ENCODE measurements around the gene ATP5MK. TPM values are rescaled to one million over a fixed set of nuclear protein-coding genes. Genes with fewer than 3 reads are reported as not detected.
"Not testable (repeated sequence)": the region's sequence is repeated elsewhere in the genome, so short reads cannot be mapped to it uniquely, and the experiment has no call there.

ATP5MK gene
- total and polyA plus RNA-seq, 11 donors: 747 to 5,274 (median 1,185) TPM

DNA sequence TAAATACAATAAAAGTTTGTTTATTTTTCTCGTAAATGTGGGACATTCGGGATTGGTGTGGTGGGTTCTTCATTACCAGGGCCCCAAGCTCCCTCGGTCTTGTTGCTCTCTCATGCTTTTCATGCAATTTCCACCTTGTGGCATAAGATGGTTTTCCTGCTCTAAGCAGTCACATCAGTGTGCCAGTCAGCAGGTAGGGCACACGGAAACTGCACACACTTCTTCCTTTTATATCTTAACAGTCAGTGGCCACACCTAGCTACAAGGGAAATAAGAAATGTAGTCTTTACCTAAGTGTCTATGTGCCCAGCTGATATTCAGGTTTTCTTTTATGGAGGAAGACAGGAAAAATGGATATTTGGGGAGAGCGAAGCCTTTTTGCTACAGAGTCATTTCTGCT is 22.0 kb downstream of the ATP5MK start:
- WGBS, 4 donors: 96 to 97% (median 96%) methylated on average over 5 of the region's 5 CpGs

DNA sequence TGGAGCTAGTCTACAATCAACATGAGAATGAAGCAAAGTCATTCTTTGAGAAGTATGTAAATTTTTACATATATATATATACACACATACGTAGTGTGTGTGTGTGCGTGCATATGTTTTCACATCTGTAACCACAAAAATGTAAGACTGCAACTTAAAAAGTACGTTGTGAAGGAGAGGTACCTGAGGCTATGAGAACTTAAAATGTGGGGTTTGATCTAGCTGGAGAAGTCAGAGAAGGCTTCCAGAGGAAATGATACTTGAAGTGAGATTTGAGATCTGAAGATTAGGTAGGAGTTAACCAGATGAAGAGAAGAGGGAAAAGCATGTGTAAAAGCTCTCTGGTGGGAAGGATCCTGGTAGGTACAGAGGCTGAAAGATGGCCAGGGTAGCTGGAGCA is 22.7 kb downstream of the ATP5MK start:
- 92 to 94% (median 93%) methylated on average over 3 of the region's 3 CpGs for WGBS, 4 donors
- H3K9me3 ChIP-seq: no peaks in the 10 kb centered on the region
- TF ChIP-seq, protein P1, sequence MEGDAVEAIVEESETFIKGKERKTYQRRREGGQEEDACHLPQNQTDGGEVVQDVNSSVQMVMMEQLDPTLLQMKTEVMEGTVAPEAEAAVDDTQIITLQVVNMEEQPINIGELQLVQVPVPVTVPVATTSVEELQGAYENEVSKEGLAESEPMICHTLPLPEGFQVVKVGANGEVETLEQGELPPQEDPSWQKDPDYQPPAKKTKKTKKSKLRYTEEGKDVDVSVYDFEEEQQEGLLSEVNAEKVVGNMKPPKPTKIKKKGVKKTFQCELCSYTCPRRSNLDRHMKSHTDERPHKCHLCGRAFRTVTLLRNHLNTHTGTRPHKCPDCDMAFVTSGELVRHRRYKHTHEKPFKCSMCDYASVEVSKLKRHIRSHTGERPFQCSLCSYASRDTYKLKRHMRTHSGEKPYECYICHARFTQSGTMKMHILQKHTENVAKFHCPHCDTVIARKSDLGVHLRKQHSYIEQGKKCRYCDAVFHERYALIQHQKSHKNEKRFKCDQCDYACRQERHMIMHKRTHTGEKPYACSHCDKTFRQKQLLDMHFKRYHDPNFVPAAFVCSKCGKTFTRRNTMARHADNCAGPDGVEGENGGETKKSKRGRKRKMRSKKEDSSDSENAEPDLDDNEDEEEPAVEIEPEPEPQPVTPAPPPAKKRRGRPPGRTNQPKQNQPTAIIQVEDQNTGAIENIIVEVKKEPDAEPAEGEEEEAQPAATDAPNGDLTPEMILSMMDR (IDR thresholded peaks at IDR 0.05): no peak
- no peak for TF ChIP-seq POLR2A (IDR thresholded peaks at IDR 0.05)

More for the DNA sequence above, 22.0 kb downstream of the ATP5MK start:
- ATAC-seq (no peak), DNase-seq (no peak)
- intact Hi-C loops (cut with DNase I): no loop called here
- Histone ChIP-seq H3K27ac (no peak overlapping the region), H3K9me3 (no peaks in the 10 kb centered on the region), H3K36me3 (peaks cover 0 to 63% (median 56%) of the 10 kb centered on the region in 9 donors), H3K4me1 (peaks cover 0 to 15% (median 4%) of the 10 kb centered on the region in 12 donors), H3K27me3 (no peaks in the 10 kb centered on the region), H3K4me3 (no peak overlapping the region)
- TF ChIP-seq, protein P1 (IDR thresholded peaks at IDR 0.05): no peak
- no peak for TF ChIP-seq POLR2A (IDR thresholded peaks at IDR 0.05)

DNA sequence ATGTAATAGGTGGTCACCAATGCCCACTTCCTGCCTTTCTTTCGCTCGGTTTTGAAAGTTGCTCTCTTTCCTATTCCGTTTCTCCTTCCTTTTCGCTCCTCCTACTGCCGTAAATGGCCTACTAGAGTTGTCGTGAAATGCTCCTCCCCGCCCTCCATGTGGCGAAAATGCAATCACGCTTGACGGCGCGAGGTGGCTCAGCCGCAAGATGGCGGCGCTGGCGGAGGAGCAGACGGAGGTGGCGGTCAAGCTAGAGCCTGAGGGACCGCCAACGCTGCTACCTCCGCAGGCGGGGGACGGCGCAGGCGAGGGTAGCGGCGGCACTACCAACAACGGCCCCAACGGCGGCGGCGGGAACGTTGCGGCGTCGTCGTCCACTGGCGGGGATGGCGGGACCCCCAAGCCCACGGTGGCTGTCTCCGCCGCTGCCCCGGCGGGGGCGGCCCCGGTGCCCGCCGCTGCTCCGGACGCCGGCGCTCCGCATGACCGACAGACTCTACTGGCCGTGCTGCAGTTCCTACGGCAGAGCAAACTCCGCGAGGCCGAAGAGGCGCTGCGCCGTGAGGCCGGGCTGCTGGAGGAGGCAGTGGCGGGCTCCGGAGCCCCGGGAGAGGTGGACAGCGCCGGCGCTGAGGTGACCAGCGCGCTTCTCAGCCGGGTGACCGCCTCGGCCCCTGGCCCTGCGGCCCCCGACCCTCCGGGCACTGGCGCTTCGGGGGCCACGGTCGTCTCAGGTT is 28.3 kb downstream of the ATP5MK start, which contains the start of gene TAF5:
TSS of gene TAF5 (plus strand) at position 195 of the 737 bp plus-strand sequence. CDS start at position 209, 14 bp downstream.
- H3K27ac ChIP-seq: peak within 1 kb of the TSS; percentile 26 to 95 (median 88)
- H3K4me3 ChIP-seq: peak within 1 kb of the TSS; percentile 49 to 99 (median 87)
- H3K27me3 ChIP-seq: no peaks in the 10 kb centered on the region
- intact Hi-C loops (cut with DNase I): no loop called here
- ATAC-seq: peak; percentile 28 to 92 (median 89)
- WGBS, 4 donors: 0 to 1% (median 1%) methylated on average over 34 to 81 of the region's 81 CpGs
- no peaks in the 10 kb centered on the region for H3K9me3 ChIP-seq
- DNase-seq: peak; percentile 93 to 95 (median 93)
- H3K4me1 ChIP-seq: peaks cover 6 to 25% (median 9%) of the 10 kb centered on the region in 12 donors
- peaks cover 0 to 2% (median 0%) of the 10 kb centered on the region in 9 donors for H3K36me3 ChIP-seq
- TF ChIP-seq, protein P1 (IDR thresholded peaks at IDR 0.05): peak in 1 of 12 donors; percentile 15
- peak; percentile 23 to 94 for TF ChIP-seq POLR2A (IDR thresholded peaks at IDR 0.05)

More for the DNA sequence above, 22.7 kb downstream of the ATP5MK start:
- H3K4me1 ChIP-seq: peaks cover 6 to 21% (median 9%) of the 10 kb centered on the region in 12 donors
- ATAC-seq (no peak), DNase-seq (no peak)
- H3K27me3 ChIP-seq: no peaks in the 10 kb centered on the region
- peaks cover 0 to 56% (median 49%) of the 10 kb centered on the region in 9 donors for H3K36me3 ChIP-seq
- H3K27ac ChIP-seq: no peak overlapping the region
- no peak overlapping the region for H3K4me3 ChIP-seq
- intact Hi-C loops (cut with DNase I): no loop called here

DNA sequence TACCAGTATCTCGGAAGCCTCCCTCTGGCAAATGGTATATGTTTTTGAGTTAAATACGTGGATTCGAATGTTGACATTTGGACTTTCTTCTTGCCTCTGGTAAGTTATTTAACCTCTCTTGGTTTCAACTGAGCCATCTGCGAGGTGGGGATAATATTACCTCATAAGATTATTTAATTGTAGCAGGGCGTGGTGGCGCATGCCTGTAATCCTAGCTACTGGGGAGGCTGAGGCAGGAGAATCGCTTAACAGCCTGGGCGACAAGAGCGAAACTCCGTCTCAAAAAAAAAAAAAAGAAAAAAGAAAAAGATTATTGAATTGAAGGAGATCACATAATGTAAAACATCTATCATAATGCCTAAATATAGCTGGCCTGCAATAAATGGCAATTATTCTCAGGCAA is 28.9 kb downstream of the ATP5MK start:
- H3K4me1 ChIP-seq: peaks cover 6 to 25% (median 9%) of the 10 kb centered on the region in 12 donors
- ATAC-seq (peak in 1 of 4 donors; percentile 5), DNase-seq (no peak)
- 51 to 66% (median 55%) methylated on average over 10 of the region's 10 CpGs for WGBS, 4 donors
- H3K4me3 ChIP-seq: peak overlapping the region; percentile 49 to 99 (median 87)
- no peak for TF ChIP-seq POLR2A (IDR thresholded peaks at IDR 0.05)
- TF ChIP-seq, protein P1 (IDR thresholded peaks at IDR 0.05): no peak
- intact Hi-C loops (cut with DNase I): no loop called here
- peak overlapping the region; percentile 26 to 95 (median 88) for H3K27ac ChIP-seq
- peaks cover 0 to 2% (median 0%) of the 10 kb centered on the region in 9 donors for H3K36me3 ChIP-seq
- no peaks in the 10 kb centered on the region for H3K9me3 ChIP-seq
- no peaks in the 10 kb centered on the region for H3K27me3 ChIP-seq

DNA sequence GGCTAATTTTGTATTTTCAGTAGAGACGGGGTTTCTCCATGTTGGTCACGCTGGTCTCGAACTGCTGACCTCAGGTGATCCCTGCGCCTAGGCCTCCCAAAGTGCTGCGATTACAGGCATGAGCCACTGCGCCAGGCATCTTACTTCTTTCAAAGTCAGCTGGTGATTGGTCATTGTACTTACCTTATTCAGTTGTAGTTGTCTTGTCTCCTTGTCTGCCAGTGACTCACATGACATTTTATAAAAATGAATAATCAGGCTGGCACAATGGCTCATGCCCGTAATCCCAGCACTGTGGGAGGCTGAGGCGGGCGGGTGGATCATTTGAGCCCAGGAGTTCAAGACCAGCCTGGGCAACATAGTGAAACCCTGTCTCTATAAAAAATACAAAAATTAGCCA is 35.5 kb downstream of the ATP5MK start:
- DNase-seq; ATAC-seq; H3K27me3 ChIP-seq; intact Hi-C loops (cut with DNase I); H3K9me3 ChIP-seq; H3K27ac ChIP-seq; H3K4me3 ChIP-seq; H3K36me3 ChIP-seq; H3K4me1 ChIP-seq: not testable (repeated sequence)
- 93 to 96% (median 94%) methylated on average over 9 of the region's 9 CpGs for WGBS, 4 donors

DNA sequence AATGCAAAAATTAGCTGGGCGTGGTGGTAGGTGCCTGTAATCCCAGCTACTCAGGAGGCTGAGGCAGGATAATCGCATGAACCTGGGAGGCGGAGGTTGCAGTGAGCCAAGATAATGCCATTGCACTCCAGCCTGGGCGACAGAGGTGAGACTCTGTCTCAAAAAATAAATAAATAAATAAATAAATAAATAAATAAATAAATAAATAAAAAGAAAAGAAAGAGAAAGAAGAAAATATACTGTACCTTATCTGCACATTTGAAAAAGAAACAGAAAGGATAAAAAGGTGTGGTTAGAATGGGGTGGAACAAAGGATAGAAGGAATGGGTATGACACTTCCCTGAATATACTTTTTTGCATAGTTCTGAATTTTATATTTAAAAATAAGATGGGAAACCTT is 36.8 kb downstream of the ATP5MK start:
- H3K27me3 ChIP-seq; H3K4me1 ChIP-seq; intact Hi-C loops (cut with DNase I); DNase-seq; ATAC-seq; H3K27ac ChIP-seq; H3K4me3 ChIP-seq; H3K36me3 ChIP-seq; H3K9me3 ChIP-seq: not testable (repeated sequence)
- WGBS, 4 donors: 93 to 97% (median 94%) methylated on average over 4 of the region's 4 CpGs
